HEK293T (cell line): Measurements from ENCODE around the gene FRS2.

ENCODE experiments used
- CTBP1 ChIP-seq: fragments of 450-650 bp; IDR thresholded peaks from 2 replicates; pipeline ENCODE4 v1.6.1; 2016; ENCODE audit warnings: borderline replicate concordance
- ELF4 ChIP-seq: fragments of 450-650 bp; IDR thresholded peaks from 2 replicates; pipeline ENCODE4 v1.6.1; 2017; ENCODE audit warnings: antibody characterized with exemption
- FOXA1 ChIP-seq: fragments of 450-650 bp; IDR thresholded peaks from 2 replicates; pipeline ENCODE4 v1.6.1; 2016; ENCODE audit warnings: mild to moderate bottlenecking
- FOXM1 ChIP-seq: fragments of 450-650 bp; IDR thresholded peaks from 2 replicates; pipeline ENCODE4 v1.6.1; 2017; ENCODE audit warnings: mild to moderate bottlenecking, borderline replicate concordance
- NFRKB ChIP-seq: fragments of 450-650 bp; IDR thresholded peaks from 2 replicates; pipeline ENCODE4 v1.6.1; 2016; ENCODE audit warnings: mild to moderate bottlenecking, moderate library complexity
- PKNOX1 ChIP-seq: fragments of 450-650 bp; IDR thresholded peaks from 2 replicates; pipeline ENCODE4 v1.6.1; 2016
- SP1 ChIP-seq: fragments of 450-650 bp; IDR thresholded peaks from 2 replicates; pipeline ENCODE4 v1.6.1; 2017
- SUZ12 ChIP-seq: fragments of 450-650 bp; IDR thresholded peaks from 2 replicates; pipeline ENCODE4 v1.6.1; 2016; ENCODE audit warnings: mild to moderate bottlenecking

GRCh38 chr12:69467366-69467765 is 2.8 kb upstream of the FRS2 start:
- TF ChIP-seq FOXM1 (no peak), ELF4 (no peak), FOXA1 (no peak), NFRKB (no peak), SP1 (no peak), CTBP1 (no peak), PKNOX1 (no peak), SUZ12 (no peak)
